Progenitor cell of endocrine pancreas (in vitro differentiated cells): ENCODE results near the gene STK32B. TPM values are rescaled to one million over a fixed set of nuclear protein-coding genes. Genes with fewer than 3 reads are reported as not detected.

Experiments
- DNase-seq: peaks from one replicate; pipeline ENCODE4 v3.0.0; 2021; ENCODE audit warnings: low spot score; ENCODE audit not compliant: unreplicated experiment
- H3K27ac Mint-ChIP-seq: 2 replicates; pipeline ENCODE4 v1.8.0; 2021; ENCODE audit warnings: mild to moderate bottlenecking, moderate library complexity, mixed read lengths
- H3K27me3 Mint-ChIP-seq: 2 replicates; pipeline ENCODE4 v1.8.0; 2021; ENCODE audit warnings: mixed read lengths
- H3K36me3 Mint-ChIP-seq: 2 replicates; pipeline ENCODE4 v1.8.0; 2022; ENCODE audit warnings: mixed read lengths; ENCODE audit not compliant: insufficient read depth
- H3K4me1 Mint-ChIP-seq: 2 replicates; pipeline ENCODE4 v1.8.0; 2021; ENCODE audit warnings: low read depth, mixed read lengths
- H3K4me3 Mint-ChIP-seq: 2 replicates; pipeline ENCODE4 v1.8.0; 2021; ENCODE audit warnings: low read depth, mild to moderate bottlenecking, moderate library complexity, mixed read lengths
- H3K9me3 Mint-ChIP-seq: 2 replicates; pipeline ENCODE4 v1.8.0; 2021; ENCODE audit warnings: low read depth, mixed read lengths
- CTCF ChIP-seq: fragments of 200-600 bp; sonication (generic); IDR thresholded peaks from one replicate; pipeline ENCODE4 v1.5.0; 2021; ENCODE audit warnings: antibody characterized with exemption, mild to moderate bottlenecking; ENCODE audit not compliant: unreplicated experiment
- total RNA-seq: library from RNA; stranded (reverse); gene quantifications from 2 replicates; pipeline ENCODE4 v1.2.1, GENCODE V29; 2021

The STK32B gene
- total RNA-seq, 1 donor from 2014 or later, result 0.36 TPM

DNA sequence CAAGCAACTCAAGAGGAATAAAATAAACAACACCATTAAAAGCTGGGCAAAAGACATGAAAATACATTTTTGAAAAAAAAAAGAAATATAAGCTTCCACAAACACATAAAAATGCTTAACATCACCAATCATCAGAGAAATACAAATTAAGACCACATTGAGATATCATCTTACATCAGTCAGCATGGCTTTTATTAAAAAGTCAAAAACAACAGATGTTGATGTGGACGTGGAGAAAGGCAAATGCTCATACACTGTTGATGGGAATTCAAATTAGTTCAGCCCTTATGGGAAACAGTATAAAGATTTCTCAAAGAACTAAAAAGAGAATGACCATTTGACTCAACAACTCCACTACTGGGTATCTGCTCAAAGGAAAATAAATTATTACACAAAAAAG, 59.6 kb downstream of the STK32B start:
- peaks cover 17% of the 10 kb centered on the region for H3K27me3 Mint-ChIP-seq

DNA sequence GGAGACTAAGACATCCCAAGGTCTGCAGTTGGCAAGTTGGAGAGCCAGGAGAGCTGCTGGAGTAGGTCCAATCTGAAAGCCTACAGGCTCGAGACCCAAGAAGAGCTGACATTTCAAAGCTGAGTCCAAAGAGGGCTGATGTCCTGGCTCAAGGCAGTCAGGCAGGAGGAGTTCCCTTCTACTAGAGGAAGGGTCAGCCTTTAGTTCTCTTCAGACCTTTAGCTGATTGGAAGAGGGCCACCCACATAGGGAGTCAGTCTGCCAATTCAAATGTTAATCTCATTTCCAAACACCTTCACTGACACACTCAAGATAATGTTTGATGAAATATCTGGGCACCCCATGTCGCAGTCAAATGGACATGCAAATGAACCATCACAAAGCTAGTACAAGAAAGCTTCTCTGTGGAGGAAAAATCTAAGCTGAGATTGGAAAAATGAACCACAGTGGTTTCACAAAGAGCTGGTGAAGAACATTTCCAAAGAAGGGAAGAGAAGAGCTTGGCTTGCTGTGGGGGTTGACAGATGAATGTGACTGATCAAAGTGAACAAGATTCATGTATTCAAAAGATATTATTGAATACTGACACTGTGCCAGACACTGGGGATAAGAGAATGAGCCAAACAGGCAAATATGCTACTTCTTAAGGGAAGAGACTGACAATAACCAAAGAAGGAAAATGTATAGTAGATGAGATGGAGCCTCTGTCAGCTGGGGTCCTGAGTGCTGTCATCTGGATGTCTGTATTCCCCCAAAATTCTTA, 61.2 kb downstream of the STK32B start:
- TF ChIP-seq CTCF, result no peak
- DNase-seq, result no peak
- no peaks in the 10 kb centered on the region for H3K9me3 Mint-ChIP-seq
- no peak overlapping the region for H3K4me3 Mint-ChIP-seq
- H3K4me1 Mint-ChIP-seq, result no peaks in the 10 kb centered on the region
- H3K27ac Mint-ChIP-seq, result no peak overlapping the region
- H3K27me3 Mint-ChIP-seq, result peaks cover 17% of the 10 kb centered on the region
- H3K36me3 Mint-ChIP-seq, result no peaks in the 10 kb centered on the region

More for the DNA sequence above, 59.6 kb downstream of the STK32B start:
- DNase-seq, result no peak
- H3K4me3 Mint-ChIP-seq, result no peak overlapping the region
- H3K27ac Mint-ChIP-seq, result no peak overlapping the region
- no peaks in the 10 kb centered on the region for H3K9me3 Mint-ChIP-seq
- H3K36me3 Mint-ChIP-seq, result no peaks in the 10 kb centered on the region
- no peak for TF ChIP-seq CTCF
- H3K4me1 Mint-ChIP-seq, result no peaks in the 10 kb centered on the region

DNA sequence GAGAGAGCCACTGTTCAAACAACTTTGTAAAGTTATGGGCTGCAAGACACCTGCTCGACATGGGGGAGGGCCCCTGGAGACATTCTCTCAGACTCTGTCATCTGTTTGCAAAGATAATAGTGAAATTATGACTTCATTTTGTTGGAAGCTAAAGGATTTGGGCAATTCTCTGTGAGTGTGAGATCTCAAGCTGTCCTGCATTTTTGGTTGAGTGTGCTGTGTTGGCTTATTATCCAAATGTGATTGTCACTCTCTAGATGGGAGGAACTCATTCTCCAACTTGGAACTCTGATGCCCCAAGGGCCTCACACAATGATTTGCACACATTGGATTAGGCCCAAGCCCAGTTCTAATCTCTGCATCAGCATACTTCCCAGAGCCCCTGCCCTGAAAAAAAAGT, 63.7 kb downstream of the STK32B start:
- no peak overlapping the region for H3K4me3 Mint-ChIP-seq
- no peaks in the 10 kb centered on the region for H3K4me1 Mint-ChIP-seq
- no peaks in the 10 kb centered on the region for H3K36me3 Mint-ChIP-seq
- no peaks in the 10 kb centered on the region for H3K9me3 Mint-ChIP-seq
- H3K27ac Mint-ChIP-seq, result no peak overlapping the region
- peaks cover 8% of the 10 kb centered on the region for H3K27me3 Mint-ChIP-seq
- TF ChIP-seq CTCF, result no peak
- DNase-seq, result no peak

DNA sequence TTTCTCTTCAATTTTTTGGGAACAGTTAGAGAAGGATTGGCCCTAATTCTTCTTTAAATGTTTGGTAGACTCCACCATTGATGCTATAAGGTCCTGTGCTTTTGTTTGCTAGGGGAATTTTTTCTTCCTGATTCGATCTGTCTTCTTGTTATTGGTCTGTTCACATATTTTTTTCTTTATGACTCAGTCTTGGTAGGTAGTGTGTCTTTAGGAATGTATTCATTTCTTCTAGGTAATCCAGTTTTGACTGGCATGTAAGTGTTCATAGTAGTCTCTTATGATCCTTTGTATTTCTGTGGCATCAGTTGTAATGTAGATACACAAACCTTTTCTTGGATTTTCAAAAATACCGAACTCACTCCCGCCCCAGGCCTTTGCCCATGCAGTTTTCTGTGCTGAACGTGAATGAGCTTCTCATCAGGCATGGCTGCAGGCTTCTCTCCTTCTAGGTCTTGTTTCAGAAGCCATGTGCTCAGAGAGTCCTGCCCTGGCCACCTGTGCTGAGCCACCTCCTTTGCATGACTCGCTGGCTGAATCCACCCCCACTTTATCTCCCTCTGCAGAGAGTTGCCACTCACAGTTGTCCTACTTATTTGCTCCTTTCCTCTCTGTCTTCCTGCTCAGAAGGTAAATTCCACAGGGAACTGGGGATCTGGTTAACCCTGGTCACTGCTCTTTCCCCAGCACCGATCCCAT, 67.0 kb downstream of the STK32B start:
- H3K27me3 Mint-ChIP-seq, result peaks cover 5% of the 10 kb centered on the region
- no peaks in the 10 kb centered on the region for H3K36me3 Mint-ChIP-seq
- no peaks in the 10 kb centered on the region for H3K9me3 Mint-ChIP-seq

More for the DNA sequence above, 67.0 kb downstream of the STK32B start:
- no peak for DNase-seq
- no peak overlapping the region for H3K4me3 Mint-ChIP-seq
- no peak for TF ChIP-seq CTCF
- H3K27ac Mint-ChIP-seq, result no peak overlapping the region
- no peaks in the 10 kb centered on the region for H3K4me1 Mint-ChIP-seq
